HG02870 (cell line): ENCODE data around the gene LRRC10B.

Source experiments
- ATAC-seq: cut with Tn5 transposase; IDR thresholded peaks from one replicate; pipeline ENCODE4 v1.9.1; 2021; ENCODE audit warnings: mild to moderate bottlenecking, moderate library complexity; ENCODE audit not compliant: unreplicated experiment

The LRRC10B gene

DNA sequence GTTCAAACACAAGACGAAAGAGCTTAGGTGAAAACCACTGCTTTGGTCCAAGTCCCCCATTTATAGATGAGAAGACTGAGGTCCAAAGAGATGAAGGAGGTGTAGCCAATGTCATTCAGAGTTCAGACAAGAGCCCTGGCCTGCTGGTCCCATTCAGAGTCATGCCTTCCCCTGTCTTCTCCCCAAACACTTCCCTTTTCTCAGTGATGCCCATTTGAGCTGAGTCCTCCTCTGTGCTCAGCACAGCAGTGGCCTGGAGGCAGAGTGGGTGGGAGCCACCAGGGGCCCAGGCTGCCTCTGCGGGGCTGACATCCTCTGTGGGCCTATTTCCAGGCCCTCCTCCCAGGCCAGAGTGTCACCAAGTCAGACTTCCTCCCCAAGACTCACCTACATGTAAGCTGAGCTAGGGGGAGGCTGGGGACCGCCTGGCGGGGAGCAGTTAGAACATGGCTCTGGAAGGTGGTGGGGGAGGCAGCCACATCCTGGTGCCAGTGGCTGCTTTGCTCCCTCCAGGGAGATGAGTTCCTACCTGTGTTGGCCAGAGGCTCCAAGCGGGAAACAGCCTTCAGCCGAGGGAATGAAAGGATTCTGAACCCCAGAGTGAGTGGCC is 22.4 kb upstream of the LRRC10B start:
- ATAC-seq = no peak

DNA sequence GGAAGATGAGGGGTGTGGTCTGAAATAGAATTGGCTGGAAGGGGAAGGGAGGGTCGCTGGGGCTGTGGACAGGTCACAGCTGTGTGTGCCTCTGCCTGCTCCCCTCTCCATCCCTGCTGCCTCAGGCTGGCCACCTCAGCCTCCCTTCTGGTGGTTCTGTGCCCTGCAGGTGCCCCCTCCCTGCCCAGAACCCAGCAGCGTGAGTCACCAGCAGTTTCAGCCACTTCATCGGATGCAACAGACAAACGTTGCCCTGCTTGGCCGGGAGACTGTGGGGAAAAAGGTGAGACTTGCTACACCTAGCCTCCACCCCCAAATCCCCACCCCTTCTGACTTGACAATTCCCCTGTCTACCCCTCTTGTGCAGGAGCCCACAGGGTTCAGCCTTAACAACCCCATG is 21.8 kb upstream of the LRRC10B start:
- no peak for ATAC-seq

DNA sequence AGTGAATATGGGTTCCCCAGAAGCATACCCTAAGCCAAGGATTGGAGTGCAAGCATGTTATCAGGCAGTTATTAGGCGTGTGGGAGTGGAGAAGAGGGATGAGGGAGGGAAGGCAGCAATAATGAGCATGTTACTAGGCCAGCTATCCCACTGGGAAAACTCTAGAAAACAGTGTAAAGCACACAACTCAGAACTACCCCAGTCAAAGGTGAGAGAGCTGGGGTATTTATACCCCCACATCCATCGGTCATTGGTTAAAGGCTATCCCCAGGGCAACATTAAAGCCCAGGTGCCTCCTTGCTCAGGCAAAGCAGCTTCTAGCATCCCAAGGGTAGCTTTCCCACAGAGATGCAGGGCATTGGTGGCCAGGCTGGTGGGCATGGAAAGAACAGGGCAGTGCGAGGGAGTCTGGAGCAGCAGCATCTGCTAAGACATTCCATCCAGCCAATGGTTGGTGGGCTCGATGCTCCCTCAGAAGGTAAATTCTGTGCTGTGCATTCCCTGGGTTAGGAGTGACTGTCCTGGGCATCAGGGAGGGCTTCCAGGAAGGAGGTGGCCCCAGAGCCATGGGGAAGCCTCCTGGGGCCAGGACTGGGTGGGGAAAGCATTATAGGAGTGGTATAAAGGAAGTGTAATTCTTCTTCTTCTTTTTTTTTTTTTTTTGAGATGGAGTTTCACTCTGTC is 21.1 kb upstream of the LRRC10B start:
- no peak for ATAC-seq

DNA sequence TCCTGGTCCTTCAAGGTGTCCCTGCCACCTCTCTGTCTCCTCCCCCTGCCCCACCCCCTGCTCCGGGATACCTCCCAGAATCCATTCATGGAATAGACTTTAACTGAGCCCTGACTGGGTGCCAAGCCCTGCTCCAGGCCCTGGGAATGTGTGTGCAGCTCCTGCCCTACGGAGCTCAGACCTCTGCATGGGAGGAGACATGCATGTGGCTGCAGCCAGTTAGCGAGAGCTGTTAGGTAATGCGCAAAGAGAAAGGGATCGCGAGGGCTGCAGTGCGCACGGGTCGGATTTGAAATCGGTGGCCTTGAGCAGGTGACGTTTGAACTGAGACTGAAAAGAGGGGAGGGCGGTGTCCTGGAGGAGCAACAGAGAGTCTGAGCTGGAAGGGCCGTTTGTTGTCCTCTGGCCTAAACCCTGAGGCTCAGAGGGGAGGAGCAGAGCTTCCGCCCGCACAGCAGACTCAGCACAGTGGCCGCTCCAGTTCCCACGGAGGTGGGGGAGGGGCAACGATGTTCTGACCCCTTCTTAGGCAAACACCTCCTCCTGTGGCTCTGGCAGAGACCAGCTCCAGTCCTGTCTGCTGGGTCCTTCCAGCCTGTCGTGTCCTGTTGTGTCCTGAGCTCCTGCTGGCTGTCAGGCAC is 19.8 kb upstream of the LRRC10B start:
- no peak for ATAC-seq

DNA sequence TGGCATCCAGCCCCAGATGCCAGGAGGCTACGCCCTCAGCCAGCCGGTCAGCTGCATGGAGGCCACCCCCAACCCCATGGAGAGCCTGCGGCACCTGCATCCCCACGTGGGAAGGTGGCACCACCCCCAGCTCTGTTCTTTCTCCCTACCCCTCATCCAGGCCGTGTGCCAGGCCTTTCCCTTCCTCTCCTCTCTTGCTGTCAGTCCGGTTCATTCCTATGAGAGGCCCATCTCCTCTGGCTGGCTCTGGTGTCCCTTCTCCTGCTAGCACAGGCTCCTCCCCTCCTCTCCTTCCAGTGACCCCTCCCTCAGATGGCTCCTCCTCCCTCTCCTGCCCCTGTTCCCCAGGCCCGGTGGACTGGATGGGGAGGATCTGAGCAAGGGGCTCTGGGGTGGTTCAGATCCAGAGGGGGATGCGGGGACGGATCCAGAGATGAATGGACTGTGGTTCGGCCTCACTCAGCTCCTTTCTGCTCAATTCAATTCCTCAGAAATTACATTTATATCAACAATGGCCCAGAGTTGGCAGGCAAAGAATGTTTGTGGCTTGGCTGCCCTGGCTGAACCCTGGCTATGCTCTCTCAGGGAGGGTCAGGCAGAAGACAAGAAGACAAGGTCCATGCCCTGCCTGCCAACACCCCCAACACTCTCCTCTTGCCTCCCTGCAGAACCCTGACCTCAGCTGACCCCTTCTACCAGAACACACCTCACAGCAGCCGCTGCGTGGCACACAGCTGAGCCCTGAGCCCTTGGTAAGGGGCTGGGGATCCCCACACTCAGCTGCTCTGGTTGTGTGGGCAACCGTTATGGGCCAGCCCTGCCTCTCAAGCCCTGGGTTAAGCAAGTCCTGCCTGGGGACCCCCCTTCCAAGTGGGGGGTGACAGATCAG is 18.5 kb upstream of the LRRC10B start:
- ATAC-seq = no peak

DNA sequence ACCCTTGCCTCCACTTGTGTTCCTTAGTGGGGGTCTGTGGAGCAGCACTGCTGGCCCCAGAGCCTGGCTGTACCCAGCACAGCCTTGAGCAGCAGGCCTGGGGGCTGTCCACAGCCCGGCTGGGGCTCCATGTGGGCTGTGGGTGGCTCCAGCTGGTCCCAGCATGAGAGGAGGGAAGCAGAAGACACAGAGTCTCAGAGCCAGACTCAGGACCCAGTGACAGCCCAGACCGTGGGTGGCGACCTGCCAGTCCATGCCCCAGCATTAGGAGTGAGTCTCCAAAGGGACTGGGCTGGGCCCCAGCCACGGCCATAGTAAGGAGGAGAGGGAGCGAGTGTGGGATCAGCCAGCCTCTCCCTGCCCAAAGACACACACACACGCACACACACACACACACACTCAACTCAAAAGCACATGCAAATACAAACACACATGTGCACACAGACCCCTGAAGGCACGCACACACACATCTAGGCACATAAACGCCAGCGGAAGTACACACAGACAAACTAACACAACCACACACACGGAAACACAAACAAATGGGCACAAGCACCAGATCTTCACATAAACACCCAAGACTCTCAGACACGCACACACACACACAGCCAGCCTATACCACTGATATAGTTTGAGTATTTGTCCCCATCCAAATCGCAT is 16.7 kb upstream of the LRRC10B start:
- no peak for ATAC-seq

DNA sequence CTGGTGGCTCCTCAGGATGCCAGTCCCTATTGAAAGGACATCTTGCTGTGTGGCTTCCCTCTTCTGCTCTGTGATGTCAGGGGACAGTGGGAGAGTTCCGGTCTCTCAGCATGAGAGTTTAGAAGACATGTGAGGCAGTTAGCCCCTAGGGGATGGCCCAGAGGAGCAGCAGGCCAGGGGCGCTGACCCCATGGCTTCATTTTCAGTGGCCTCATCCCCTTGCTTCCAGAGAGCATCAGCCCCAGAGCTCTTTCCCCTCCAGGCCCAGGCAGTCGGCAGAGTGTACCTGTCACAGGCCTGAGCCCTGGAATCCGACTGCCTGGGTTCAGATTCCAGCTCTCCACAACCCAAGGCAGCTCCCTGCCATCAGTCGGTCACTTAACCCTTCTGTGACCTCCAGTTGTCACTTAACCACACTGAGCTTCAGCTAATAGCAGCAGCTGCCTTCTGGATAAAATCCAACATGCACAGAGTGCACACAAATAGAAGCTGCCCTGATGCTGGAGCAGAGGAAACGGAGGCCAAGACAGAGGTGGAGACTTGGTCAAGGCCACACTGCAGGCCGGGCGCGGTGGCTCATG is 14.1 kb upstream of the LRRC10B start:
- ATAC-seq = no peak

DNA sequence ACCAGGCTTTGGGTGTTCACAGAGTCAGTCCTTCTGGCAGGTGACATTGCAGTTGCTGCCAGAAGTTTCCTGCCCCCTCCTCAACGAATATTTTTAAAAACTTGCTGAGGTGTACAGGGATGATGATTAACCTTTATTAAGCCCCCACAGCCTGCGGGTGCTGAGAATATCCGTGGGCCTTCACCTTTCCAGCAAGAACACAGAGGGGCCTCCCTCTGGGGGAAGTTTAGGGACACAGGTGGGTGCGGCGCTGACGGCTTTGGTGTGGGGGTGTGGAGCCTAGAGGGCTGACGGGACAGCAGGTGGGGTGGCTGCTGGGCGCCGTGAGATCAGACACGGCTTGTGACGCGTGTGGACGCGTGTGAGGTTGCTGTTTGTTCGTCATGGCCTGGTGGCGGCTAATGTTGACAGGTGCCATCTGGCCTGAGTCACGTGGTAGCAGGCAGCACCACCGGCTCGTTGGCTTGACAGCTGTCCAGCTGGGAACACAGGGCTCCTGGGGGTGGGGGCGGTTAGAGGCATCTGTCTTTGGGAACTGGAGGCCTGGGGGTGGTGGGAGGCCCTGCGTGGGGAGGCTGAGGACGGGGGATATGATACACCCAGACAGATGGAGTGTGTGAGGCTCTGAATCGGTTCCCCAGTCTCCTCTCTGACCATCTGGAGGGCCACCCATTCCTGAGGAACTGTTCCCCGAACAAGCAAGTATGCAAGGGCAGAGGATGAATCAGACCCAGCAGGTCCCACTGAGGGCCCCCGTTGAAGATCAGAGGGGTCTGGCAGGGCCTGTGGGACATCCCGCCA is 12.5 kb upstream of the LRRC10B start:
- no peak for ATAC-seq

DNA sequence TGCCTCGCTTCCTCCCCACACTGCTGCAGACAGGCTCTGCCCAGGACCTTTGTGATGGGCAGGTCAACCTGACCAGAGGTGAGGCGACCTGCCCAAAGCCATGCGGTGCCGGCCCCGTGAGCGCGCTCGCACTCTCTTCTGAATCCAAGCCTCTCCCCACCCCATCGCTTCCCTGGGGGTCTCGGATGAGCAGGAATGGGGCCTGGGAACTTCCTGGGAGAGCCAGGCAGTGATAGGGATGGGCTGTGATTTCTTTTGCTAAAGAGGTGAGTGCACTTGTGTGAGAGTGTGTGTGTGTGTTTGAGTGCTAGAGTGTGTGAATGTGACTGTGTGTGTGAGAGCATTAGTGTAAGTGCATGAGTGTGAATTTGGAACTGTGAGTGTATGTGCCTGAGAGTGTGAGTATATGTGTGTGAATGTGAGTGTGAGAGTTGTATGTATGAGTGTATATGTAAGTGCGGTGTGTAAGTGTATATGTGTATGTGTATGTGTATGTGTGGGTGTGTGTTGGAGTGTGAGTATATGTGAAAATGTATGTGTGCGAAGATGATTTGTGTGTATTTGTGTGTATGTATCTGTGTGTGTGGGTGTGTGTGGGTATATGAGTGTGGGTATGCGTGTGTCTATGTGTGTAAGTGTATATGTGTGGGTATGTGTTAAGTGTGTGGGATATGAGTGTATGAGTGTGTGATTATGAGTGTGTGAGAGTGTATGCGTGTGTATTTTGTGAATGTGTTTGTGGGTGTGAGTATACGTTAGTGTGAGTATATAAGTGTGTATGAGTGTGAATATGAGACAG is 11.7 kb upstream of the LRRC10B start:
- no peak for ATAC-seq

DNA sequence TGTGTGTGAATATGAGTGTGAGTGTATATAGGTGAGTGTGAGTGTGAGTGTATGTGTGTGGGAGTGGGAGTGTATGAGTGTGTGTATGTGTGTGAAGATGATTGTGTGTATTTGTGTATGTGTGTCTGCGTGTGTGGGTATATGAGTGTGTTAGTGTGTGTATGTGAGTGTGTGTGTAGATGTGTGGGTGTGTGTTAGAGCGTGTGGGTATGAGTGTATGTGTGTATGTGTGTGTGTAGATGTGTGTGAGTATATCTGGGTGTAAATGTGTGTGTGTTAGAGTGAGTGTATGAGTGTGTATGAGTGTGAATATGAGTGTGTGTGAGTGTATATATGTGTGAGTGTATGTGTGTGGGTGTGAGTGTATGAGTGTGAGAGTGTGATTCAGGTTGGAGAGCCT is 11.1 kb upstream of the LRRC10B start:
- no peak for ATAC-seq

DNA sequence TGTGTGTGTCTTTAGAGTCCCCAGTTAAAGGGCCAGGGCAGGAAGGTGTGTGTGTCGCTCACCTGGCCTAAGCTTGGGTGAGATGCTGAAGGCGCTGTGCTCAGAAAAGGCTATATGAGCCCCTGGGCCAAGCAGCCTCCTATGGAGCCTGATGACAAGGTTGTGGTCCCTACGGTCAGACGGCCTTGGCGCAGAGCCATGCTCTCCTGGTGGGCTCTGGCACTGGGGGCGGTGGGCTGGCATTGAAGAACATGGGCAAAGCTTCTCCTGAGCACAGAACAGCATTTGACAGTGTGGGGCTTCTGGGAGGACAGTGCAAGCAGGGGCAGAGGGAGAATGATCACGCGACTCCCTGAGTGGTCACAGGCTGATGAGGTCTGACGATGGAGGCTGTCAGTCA is 10.7 kb upstream of the LRRC10B start:
- no peak for ATAC-seq

DNA sequence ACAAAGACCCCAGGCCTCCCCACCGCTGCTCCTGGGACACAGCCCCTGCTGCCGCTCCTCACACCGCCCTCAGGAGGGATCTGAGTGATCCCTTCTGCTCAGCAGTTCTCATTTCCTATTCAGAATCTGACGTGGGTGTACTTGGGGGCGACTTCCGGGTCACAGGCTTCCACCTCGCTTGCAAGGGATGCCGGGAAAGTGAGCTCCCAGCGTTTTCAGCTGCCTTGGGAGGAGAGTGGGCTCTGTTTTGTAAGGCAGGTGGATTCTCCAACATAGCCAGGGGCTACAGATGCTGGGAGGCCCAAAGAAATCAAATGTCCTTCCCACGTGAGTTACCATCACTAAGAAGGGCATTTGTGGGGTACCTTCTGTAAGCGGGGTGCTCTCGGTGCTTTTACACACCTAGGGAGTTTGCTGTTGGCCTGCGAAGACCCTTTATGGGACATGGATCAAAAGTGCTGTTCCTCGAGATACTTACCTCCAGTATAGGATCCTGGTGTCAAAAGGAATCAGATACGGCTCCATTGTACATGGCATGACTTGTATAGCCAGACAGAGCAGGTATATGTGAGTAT is 9.7 kb upstream of the LRRC10B start:
- no peak for ATAC-seq

DNA sequence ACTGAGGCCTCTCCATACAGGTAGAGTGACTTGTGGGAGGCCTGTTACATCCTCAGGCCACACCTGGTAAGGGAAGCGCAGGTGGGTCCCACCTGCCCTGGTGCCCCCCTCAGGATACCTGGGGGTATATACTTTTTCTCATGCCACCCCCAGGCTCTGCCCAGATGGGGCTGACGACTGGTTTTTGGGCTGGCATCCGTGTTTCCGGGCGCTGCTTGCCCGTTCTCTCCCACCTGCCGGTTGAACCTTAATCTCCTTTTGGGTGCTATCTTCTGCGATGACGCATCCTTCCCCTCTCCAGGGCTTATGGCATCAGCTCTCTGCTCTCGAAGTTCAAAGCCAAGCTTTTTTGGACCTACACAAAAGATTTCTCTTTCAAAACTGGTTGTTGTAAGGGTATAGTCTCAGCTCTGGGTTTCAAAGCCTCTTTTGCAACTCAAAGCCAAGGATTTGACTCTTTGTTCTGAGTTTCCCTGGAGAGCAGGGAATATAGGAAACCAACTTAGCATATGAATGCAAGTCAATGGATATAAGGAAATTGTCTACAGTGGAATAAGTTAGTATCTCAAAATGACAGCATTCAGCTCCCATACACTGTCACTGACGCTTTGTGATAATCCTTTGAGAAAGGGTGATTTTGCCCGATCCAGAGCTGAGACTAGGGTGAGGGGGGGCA is 8.6 kb upstream of the LRRC10B start:
- ATAC-seq = no peak

DNA sequence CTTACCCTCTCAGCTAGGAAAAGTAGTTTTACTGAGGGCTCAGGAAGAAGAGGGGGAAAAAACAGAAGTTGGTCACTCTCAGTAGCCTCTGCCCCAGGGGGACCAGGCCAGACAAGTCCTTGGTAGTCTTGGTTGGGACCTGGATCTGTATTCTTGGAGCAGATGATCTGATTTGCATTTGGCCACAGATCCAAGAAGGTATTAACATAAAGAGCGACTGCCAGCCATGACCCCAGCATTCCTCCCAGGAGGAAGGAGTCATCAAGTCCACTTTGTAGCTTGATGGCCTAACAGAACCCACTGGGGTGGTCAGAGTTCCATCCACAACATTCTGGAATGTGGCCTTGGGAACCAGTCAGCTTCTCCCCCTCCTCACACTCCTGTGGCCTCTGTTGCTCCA is 6.0 kb upstream of the LRRC10B start:
- ATAC-seq = no peak

DNA sequence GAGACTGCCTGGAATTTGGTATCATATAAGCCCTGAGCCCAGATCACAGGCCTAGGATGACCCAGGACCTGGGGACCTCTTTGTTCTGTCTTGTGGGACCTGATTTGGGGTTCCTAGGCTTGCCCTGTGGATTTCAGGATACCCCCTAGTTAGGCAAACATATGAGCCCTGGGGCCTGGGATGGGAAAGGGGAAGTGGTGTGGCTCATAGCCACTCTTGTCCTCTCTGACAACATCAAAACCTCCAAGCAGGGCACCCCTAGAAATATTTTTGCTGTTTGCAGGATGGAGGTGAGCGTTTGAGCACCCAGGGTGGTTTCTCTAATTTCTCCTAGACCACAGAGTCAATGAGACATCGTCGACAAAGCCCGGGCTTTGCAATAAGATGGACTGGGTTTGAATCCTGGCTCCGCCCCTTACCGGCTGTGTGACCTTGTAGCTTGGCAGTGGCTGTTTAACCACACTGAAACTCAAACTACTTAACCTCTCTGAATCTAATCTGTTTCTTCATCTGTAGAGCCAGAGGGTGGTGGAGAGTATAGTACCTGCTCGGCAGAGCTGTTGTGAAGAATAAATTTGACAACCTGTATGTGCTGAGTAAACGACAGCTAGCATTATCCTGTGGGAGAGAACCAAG is 5.3 kb upstream of the LRRC10B start:
- ATAC-seq = no peak

DNA sequence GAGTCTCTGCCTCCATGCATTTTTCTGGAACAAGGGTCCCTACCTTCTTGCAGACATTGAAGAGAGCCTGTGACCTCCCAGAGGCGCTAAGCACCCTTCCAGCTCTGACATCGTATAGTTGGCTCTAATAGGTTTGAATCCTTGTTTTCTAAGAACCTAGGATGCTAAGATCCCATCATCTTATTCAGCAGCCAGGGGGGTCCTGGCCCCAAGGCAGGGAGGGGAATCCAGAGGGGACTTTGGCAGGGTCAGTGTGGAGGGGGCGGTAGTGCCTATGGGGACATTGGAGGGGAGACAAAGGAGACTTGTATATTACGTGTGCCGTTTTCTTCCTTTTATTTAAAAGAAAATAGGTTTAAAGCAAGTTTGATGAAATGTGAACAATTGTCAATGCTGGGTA is 3.4 kb upstream of the LRRC10B start:
- ATAC-seq = no peak

DNA sequence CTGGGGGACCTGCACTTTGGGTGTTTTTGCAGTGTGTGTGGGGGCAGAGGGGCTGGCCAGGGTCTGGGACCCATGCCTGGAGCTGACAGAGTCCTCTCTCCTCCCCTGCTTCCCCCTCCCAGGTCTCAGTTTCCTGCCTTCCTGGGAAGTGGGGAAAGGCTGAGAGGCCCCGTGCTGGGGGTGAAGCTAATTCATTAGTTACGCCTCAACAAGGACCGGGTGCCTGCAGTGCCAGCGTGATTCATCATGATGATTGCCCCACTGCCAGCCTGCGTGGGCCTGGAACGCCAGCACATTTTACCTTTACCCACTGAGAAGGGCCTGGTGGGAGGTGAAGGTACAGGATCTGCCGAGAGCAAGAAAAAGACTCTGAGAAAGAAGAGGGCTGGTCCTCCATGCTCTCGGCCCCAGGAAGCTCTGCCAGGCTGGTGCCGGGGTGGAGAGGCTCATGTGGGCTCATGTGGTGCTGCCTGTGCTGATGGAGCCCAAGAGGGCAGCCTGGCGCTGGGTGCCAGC is 2.9 kb upstream of the LRRC10B start:
- ATAC-seq = no peak
